Measurements from ENCODE around the gene SPNS2.

The SPNS2 gene

DNA sequence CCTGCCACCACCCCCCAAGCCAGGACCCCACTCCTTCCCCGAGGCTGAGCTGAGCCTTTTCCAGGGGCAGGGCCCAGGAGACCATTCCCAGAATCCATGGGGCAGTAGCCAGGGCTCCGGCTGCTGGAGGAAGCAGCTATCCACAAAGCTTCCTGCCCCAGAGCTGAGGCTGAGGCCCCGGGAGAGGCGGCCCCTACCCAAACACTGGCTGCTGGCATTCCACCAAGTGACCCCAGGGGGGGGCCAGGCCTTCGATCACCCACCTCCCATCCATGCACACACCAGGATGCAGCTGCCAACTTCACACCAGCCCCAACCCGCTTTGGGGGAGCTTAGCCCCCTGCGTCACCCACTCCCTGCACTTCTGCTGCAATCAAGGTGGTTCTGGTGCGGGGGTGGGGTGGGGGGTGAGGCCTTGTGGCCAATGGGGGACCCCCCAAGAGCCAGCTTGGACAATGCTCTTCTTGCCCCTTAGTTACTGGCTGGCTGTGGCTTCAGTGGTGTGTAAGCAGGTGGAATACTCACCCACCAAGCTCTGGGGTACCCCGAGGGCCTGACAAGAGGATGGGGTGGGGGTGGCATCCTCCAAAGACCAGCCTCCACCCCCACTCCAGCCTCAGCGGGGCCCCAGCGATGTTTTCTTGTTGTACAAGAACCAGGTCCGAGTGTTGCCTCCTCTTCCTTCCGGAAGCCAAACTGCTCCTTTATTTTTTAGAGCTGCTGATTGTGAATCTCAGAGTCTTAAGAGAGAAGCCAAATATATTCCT lies 39.7 kb downstream of the SPNS2 start:
- DNase-seq = no peak

DNA sequence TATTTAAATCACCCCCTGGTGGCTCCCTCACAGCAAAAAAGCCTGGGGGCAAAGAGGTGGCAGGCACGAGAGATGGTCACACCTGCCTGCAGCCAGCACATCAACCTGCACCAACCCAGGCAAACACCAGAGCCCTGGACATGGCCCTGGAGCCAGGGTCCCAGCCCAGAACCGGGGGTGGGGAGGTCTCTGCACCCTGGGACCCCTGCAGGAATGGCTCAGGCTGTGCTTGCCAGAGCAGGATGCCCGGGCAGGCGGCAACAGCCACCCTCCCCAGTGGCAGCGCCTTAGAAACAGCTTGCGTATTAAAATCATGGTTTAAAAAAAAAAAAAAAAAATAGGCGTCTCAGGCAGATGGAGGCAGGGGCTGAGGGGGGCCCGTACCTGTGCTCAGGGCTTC lies 40.3 kb downstream of the SPNS2 start:
- no peak for DNase-seq

DNA sequence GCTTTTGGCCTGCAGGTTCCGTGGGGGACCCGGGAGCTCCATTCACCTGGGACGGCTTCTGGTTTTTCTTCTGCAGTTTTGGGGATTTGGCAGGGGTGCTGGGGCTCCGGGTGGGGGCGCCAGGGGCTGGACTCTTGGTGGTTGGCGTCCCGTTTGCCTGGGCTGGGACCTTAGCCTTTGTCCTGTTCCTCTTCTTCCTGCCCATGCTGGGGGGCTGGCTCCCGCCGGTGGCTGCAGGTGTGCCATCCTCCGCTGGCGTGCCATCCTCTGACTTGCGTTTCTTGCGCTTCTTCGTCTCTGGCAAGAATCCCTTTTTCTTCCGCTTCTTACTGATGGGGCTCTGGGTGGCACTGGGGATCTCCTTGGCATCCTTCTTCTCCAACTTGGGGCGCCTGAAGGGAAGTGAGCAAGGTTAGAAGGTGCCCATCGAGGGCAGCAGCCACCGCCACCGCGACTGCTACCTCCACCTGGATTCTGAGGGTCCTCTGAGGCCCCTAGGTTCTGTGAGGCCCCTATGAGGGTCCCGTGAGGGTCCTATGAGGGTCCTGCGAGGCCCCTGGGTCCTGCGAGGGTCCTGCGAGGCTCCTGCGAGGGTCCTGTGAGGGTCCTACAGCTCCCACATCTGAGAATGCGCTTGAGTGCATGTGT lies 41.0 kb downstream of the SPNS2 start:
- no peak for DNase-seq

DNA sequence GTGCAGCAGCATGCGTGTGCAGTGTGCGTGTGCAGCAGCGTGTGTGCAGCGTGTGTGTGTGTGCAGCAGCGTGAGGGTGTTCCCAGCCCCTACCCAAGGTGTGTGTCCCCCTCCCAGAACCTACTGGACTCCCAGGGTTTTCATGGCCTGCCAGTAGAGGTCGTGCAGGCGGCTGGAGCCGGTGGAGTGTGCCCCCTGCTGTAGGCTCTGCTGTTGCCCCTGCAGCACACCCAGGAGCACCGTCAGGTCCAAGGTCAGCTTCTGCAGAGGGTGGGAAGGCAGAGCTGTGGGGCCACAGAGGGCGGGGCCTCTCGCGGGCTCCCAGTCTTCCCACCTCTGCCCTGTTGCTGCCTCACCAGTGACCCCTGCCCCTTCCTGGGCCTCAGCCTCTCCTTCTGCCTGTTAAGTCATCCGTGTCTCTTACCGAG lies 41.6 kb downstream of the SPNS2 start:
- DNase-seq = no peak

DNA sequence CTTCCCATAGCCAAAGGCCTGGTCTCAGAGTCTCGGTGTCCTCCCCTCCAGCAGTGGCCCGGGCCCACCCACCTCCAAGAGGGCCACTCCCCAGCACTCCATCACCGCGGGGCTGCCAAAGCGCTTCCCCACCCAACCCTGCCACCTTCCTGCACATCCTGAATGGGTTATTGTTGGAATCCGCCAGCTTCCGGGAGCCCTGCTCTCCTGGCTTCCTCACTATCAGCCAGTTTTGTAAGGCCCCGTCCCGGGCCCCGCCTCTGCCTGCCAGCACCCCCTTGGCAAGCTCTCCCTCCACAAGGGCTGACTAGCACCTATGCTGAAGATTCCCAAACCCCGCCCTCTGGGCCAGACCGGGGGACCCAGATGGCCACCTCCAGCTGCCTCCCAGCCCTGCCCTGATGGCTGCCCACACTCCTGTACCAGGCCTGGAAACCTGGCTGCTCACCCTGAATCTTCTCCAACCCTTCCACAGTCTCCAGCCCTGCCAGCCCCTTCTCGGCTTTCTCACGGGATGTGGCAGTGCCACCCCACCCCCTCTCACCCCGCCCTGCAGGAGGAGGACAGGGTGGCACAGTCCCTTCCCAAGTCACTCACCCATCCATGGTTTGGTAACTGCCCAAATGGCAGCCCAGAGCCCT lies 42.1 kb downstream of the SPNS2 start:
- DNase-seq = no peak

DNA sequence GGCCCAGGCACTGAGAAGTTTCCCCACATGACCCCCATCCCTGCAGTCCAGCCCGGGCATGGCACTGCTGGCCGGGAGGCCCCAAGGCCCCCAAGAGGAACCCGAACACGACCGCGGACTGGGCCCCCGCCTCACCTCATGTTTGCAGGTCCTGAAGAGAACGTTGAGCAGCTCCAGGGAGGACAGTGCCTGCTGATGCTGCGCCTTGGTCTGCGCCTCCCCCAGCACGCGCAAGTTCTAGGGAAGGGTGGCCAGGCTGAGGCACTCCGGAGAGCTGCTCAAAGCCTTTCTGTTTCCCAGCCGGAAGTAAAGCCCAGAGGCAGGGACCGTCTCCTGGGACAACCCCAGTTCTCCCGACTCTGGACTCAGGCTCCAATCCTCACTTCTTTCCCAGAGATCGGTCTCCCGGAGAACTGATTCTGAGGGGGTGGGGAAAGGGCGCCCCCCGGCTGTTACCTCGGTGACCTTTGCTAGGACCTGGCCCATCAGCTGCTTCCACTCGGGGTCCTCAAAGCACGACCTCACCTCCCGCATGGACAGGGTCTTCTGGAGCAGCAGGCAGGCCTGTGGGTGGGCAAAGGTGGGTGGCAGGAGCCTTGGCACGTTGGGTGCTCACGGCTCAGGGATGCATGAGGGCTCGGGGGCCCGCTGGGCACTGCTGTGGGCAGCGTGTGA lies 42.8 kb downstream of the SPNS2 start:
- no peak for DNase-seq

DNA sequence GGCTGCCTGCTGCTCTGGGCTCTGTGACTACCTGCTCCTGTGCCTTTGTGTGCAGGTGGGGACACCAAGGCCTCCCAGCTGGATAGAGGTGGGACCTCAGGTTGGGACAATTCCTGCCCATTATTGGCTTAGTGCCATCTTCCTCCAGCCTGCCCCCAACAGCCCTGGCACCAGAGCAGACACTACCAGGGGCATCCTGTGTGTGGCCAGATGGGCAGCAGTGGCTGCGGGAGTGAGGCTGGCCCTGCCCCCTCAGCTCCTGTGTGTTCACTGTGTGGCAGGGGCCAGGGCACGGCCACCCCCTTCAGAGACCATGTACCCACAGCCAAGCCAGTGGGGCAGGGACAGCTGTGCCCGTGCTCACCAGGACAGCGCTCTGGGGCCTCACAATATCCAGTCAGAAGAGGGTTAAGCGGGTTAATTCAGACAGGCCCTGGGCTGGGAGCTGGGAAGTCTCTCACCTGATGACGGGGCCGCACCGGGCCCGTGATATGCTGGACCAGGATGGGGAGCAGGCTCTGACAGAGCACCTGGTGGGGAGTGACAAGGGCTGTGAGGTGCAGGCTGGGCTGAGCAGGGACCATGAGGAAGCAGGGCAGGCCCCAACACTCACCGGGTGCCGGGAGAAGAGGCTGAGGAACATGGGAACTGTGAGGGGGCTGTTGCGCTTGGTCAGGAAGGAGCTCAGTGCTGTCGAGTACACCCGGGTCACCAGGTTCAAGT lies 43.5 kb downstream of the SPNS2 start:
- DNase-seq = no peak

DNA sequence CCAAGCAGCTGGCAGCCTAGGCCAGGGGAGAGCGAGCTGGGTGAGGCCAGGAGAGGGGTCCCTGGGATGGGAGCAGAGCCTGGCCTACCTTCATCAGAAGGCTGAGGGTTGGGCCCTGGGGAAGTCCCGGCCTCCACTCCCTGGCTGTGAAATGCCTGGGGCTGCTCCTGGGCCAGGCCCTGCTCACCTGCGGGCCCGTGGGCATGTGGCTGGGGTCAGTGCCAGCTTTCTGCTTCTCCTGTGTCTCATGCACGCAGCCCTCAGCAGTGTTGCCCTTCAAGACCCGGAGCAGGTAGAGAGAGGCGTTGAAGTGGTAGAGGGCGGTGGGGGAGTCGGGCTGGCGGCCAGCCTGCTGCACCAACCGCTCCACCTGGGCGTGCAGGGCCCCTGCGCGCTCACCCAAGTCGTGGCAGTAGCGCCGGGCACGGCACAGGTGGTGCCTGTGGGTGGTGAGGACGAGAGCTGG lies 44.1 kb downstream of the SPNS2 start:
- DNase-seq = no peak

DNA sequence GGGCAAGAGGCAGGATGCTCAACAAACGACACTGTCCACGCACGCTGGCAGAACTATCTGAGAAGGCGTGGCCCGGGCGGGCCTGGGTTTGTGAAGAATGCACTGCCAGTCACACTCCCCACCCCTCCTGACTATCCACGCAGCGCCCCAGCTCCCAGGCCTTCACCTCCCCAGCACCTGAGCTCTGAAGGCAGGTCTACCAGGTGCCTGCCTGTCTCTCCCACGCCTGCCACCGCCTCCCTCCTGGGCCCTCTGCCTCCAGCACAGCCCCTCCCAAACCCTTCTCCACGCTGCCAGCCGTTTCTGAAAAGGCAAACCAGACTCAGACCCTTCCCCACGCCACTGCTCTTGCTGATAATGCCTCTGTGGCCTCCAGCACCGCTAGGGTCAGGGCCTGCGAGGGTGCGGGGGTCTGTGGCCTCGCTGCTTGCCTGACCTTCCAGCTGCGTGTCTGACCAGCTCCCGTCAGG lies 44.9 kb downstream of the SPNS2 start:
- DNase-seq = no peak

DNA sequence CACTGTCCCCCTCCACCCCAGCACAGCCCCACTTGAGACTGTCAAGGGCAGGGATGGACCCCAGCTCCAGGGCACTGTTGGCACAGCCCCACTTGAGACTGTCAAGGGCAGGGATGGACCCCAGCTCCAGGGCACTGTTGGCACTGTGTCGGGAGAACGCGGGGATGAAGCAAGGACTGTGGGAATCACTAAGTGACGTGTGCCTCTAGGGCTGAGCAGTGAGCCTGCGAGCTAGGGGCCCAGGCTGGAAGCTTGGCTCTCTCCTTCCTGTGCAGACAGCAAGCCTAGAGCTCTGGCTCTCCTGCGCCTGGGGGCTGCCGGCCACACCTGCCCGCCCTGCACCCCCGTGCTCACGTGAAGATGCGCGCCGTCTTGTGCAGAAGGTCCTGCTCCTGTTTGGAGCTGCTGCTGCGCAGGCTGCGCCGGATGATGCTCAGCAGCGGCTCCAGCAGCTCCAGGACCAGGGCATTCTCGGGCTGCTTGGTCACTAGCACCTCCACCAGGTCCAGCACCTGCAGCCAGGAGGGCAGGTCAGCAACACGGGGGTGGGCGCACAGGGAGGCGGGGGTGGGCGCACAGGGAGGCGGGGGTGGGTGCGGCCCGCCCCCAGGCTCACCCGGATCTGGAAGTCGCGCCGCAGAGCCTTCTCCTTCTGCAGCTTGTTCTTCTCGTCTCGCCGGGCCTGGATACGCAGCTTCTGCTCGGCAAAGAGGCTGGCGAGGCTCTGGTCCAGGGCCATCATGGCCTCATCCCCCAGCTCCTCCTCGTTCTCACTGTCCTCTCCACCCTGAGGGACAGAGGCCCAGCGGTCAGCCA lies 45.7 kb downstream of the SPNS2 start:
- no peak for DNase-seq

DNA sequence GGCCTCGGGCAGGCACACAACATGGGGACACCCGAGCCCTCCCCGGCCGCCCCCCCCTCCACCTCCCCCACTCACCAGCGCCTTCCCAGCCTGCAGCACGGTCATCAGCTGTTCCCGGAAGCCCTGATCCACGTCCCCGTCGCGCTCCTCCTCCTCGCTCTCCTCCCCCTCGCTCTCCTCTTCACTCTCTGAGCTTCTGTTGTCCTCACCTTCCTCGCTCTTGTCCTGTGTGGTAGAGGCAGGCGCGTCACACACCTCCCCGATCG lies 46.2 kb downstream of the SPNS2 start:
- no peak for DNase-seq

DNA sequence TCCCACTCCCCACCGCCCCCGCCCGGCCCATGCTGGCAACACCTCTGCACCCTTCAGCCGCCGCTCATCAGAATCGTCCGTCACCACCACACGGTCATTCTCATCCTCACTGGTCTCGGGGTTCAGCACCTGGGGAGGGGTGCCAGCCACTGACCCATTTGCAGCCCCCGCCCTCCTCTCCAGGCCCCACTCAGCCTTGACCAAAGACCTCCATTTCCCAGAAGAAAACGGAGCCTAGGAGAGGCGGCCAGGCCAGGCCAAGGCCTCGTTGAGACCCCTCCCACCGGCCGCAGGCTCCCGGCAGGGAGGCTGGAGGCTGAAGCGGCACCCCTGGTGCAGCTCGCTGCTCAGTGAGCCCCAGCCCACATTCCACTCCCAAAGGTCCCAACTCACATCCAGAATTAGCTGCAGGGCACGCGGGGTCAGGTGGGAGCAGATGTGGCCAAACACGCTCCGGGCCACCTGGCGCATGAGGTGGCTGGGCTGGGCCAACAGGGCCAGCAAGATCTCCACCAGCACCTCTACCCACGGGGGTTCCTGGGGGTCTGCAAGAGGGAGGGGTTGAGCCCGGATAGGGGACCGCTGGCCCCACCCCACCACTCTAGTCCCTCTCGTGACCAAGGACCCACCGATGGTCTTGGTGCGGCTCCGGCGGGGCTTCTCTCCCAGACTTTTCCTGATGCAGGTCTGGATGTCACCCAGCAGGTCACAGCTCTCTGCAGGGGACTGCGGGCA lies 46.7 kb downstream of the SPNS2 start:
- no peak for DNase-seq

DNA sequence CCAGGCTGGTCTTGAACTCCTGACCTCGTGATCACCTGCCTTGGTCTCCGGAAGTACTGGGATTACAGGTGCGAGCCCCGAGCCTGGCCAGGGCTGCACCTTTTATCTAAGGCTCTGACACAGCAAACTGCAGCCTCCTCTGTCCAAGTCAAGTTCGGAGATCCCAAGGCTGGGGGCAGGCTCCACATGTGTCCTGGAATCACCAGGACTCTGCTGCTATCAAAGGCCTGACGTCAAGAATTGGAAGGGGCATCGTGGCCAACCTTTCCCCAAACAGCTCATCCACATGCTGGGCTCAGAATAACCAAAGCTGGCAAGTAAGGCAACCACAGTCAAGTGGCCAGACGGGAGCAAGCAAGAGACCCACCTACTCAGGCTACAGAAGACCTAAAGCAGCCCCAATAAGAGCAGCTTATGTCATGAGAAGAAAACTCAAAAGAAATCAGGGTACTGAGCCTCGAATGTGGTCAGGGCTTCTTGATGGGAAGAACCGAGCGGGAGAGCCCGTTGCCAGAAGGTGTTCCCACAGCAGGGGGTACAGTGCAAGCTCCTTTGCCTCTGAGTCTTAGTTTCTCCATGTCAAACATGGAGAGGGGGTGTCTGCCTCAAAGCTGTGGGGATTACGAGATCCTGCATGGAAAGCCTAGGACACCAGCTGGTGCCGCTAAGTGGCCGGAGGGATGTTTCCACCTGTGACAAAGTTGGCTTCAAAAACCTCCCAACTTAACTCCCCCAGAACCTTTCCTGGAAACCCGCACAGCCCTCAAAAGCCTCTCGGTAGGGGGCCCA lies 48.6 kb downstream of the SPNS2 start:
- DNase-seq = no peak

DNA sequence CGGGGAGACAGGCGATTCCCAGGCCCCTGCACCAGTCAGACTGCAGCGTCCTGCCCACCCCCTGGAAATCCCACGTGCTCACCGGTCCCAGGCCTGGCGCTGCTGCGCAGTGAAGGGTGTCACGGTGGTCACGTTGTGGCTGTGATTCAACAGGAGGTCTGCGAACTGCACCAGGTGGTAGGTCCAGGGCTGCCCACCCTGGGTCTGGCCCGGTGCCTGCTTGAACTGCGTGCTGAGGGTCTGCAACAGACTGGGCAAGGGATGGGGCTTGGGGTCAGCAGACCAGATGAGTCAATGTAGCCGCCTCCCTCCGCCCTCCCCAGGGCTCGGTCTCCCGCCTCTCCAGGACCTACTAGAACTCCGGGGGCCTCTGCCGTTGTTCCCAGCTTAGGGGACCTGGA lies 49.4 kb downstream of the SPNS2 start:
- DNase-seq = no peak

DNA sequence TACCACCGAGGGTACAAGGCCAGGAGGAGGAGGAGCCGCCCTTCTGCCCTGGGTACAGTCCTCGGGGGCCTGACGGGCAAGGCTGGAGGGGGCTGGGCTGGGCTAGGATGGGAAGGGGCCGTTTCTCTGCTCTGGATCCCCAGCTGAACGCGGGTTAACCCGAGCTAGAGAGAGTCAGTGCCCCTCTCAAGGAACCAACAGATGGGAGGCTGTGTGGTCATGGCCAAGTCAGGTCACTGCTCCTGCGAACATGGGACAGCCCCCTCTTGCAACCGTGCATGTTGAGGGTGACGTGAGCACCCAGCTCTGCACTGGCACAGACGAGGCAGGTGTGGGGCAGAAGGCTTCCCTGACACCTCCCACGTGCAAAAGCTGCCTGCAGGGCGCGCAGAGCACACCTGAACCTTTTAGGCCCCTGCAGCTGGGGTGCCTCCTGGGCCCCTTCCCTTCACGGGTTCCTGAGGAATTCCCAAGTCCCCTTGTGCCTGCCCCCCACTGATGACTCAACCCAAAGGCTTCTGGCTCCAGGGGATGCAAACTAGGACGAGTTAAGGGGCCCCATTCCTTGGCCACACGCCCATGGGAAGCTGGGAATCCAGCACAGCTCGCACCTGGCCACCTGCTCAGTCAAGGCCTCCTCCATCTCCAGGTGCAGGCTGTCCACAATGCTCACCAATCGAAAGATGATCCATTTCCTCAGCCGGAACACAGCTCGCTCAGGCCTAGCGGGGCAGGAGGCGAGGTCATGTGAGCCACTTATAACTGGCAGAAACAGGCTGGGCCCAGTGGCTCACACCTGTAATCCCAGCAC lies 50.2 kb downstream of the SPNS2 start:
- no peak for DNase-seq

DNA sequence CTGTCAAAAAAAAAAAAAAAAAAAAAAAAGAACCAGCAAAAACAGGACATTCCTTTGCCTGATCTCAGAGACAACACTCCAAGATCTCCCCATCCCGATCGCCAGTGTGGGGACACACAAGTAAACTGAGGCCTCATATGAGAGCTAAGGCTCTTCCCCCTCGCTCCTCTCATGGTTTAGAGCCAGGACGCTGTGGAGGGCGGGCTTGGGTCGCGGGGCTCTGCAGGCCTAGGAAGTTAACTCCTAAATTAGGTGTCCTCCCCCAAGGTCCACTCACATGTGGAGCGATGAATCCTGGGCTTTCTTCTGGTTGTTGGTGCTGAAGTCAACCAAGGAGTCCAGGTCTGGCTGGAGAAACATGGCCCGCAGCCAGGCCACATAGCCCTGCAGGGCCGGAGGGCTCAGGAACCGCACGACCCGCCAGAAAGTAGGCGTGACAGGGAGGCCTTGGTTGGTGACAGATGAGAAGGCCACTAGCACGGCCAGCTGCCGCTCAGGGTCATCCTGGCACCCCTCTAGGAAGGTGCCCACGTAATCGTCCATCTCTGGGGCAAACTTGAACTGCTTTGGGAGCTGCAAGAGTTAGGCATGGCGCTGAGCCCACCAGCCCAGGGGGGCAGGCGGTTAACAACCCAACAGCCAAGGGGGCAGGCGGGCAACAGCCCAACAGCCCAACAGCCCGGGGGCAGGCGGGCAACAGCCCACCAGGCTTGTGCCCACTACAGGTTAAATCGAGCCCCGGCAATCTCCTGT lies 51.3 kb downstream of the SPNS2 start:
- no peak for DNase-seq

DNA sequence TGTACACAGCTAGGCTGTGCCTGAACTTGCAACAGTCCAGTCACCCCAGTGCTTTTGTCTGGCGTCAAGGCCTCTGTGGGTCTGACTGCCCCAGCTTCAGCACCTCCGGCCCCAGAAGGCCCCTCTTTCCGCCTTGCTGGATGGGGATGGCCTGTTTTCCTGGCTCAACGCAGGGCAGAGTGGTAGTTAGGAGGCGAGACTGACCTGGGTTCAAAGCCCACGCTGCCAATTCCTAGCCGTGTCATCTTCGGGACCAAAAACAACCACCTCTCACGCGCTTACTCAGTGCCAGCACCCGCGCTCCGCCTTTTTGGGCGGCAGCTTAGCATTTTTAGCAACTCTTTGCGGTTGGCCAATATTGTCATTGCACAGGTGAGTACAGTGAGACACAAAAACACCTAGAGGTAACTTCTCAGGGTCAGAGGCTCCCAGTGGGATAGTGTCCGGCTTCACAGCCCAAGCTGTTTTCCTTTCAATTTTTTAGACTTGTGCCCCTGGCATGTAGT lies 51.9 kb downstream of the SPNS2 start:
- no peak for DNase-seq

DNA sequence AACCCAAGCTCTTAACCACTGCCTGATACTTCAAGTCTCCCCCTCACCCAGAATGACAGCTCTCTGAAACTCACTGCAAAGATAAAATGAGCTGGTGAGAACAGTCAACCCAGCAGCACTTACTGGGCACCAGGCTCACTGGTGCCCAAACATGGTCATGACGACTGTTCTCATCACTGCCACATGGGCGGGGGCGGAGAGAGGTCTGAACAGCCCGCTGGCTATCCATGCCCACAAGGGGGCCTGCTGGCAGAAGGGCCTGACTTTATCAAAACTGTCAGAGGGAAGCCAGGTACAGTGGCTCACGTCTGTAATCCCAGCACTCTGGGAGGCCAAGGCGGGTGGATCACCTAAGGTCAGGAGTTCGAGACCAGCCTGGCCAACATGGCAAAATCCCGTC lies 52.5 kb downstream of the SPNS2 start:
- no peak for DNase-seq
